Ovary (tissue), 3 donors: ENCODE measurements around the gene LAMB4.

ENCODE experiments used
- EP300 ChIP-seq: sonication (generic); formaldehyde crosslinking; IDR thresholded peaks from one replicate; pipeline ENCODE4 v1.6.1; 2017; ENCODE audit warnings: antibody characterized with exemption
- POLR2A ChIP-seq: fragments of 450-650 bp; IDR thresholded peaks from one replicate; pipeline ENCODE4 v1.6.1; 2017; ENCODE audit warnings: antibody characterized with exemption, mild to moderate bottlenecking, moderate library complexity
- TF ChIP-seq, protein P1 (sequence below), 3 donors: fragments of 450-650 bp in 2 of 3; fragments of 200-600 bp in 1 of 3; IDR thresholded peaks; one replicate each; pipeline versions ENCODE4 v1.5.1 to v1.8.0; 2016 to 2022; ENCODE audit warnings: antibody characterized with exemption in 3 of 3, mild to moderate bottlenecking in 1 of 3
- donor health status: DM: no; HTN: no; CAD: no.

- TF ChIP-seq POLR2A (no peak), EP300 (no peak)
- TF ChIP-seq, protein P1, sequence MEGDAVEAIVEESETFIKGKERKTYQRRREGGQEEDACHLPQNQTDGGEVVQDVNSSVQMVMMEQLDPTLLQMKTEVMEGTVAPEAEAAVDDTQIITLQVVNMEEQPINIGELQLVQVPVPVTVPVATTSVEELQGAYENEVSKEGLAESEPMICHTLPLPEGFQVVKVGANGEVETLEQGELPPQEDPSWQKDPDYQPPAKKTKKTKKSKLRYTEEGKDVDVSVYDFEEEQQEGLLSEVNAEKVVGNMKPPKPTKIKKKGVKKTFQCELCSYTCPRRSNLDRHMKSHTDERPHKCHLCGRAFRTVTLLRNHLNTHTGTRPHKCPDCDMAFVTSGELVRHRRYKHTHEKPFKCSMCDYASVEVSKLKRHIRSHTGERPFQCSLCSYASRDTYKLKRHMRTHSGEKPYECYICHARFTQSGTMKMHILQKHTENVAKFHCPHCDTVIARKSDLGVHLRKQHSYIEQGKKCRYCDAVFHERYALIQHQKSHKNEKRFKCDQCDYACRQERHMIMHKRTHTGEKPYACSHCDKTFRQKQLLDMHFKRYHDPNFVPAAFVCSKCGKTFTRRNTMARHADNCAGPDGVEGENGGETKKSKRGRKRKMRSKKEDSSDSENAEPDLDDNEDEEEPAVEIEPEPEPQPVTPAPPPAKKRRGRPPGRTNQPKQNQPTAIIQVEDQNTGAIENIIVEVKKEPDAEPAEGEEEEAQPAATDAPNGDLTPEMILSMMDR (IDR thresholded peaks at IDR 0.05), result no peak
These were observed 115.1 kb downstream of the LAMB4 start for GRCh38 chr7:108014747-108015682.
